ENCODE results near the gene DLST.

DLST gene

GRCh38 chr14:74886001-74886400 lies 4.3 kb downstream of the DLST start:
- H3K9me3 Mint-ChIP-seq, result no peaks in the 10 kb centered on the region

DNA sequence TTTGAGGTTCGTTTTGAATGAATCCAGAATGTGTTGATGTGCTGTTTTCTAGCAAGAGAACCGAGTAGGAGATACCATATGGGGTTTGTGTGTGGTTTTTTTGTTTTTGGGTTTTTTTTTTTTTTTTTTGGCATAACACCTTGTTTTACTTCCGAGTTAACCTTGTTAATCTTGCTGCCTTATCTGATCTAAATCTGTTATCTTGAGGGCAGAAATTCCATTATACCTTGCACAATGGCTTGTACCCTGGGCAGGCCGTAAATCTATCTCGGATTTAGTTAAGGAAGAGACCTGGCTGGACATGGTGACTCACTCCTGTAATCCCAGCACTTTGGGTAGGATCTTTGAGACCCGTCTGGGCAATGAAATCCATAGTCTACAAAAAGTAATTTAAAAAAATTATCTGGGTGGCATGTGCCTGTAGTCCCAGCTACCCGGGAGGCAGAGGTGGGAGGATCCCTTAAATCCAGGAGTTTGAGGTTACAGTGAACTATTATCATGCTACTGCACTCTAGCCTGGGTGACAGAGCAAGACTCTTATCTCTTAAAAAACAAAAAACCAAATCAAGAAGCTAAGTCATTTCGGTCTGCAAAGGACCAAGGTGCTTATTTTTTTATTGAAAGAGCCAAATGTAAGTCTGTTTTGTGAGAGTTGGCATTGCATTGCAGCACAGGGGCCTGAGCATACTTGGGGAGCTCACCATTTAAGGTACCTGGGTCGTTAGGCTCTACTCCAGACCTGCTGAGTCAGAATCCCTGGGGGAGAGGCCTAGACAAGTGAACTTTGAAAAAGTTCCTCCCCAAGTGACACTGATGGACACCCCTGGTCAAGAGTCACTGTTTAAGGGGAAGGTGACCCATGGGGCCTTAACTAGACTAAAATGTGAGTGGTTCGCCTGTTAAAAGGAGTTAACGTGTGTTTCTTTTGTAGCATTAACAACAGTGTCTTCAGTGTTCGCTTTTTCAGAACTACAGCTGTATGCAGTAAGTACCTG lies 6.7 kb downstream of the DLST start:
- H3K27me3 Mint-ChIP-seq (ENCODE audit: low read depth, poor library complexity), result no peaks in the 10 kb centered on the region
- H3K36me3 Mint-ChIP-seq (ENCODE audit: low read depth), result peaks cover 46% of the 10 kb centered on the region
- no peaks in the 10 kb centered on the region for H3K9me3 Mint-ChIP-seq
- no peak for TF ChIP-seq CTCF (IDR thresholded peaks at IDR 0.05)
- H3K27ac Mint-ChIP-seq, result peak overlapping the region; percentile 85
- peaks cover 42% of the 10 kb centered on the region for H3K4me1 Mint-ChIP-seq
- no peak overlapping the region for H3K4me3 Mint-ChIP-seq
- no peak for DNase-seq

More at GRCh38 chr14:74886001-74886400, 4.3 kb downstream of the DLST start:
- no peak for TF ChIP-seq CTCF (IDR thresholded peaks at IDR 0.05)
- no peaks in the 10 kb centered on the region for H3K27me3 Mint-ChIP-seq (ENCODE audit: low read depth, poor library complexity)
- peaks cover 61% of the 10 kb centered on the region for H3K4me1 Mint-ChIP-seq
- H3K27ac Mint-ChIP-seq, result peak overlapping the region; percentile 73
- H3K36me3 Mint-ChIP-seq (ENCODE audit: low read depth), result peaks cover 23% of the 10 kb centered on the region
- H3K4me3 Mint-ChIP-seq, result no peak overlapping the region
- DNase-seq, result no peak

DNA sequence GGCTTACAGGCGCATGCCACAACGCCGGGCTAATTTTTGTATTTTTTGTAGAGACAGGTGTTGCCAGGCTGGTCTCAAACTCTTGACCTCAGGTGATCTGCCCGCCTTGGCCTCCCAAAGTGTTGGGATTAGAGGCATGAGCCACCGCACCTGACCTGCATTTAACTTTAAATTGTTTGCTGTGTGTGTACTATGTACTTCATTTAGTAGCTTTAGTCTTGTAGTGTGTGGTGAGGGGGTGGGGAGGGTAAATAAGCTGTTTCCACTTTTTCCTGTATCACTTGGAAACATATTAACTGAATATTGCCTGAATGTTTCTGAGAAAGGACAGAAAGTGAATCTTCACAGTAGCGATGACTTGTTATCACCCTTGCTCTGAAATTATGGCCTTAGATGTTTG lies 8.5 kb downstream of the DLST start:
- no peak for TF ChIP-seq CTCF (IDR thresholded peaks at IDR 0.05)
- H3K27ac Mint-ChIP-seq, result no peak overlapping the region
- peaks cover 61% of the 10 kb centered on the region for H3K36me3 Mint-ChIP-seq (ENCODE audit: low read depth)
- H3K4me1 Mint-ChIP-seq, result peaks cover 26% of the 10 kb centered on the region
- DNase-seq, result no peak
- no peak overlapping the region for H3K4me3 Mint-ChIP-seq
- H3K9me3 Mint-ChIP-seq, result no peaks in the 10 kb centered on the region
- H3K27me3 Mint-ChIP-seq (ENCODE audit: low read depth, poor library complexity), result no peaks in the 10 kb centered on the region

GRCh38 chr14:74891870-74892269 lies 10.2 kb downstream of the DLST start:
- no peaks in the 10 kb centered on the region for H3K27me3 Mint-ChIP-seq (ENCODE audit: low read depth, poor library complexity)
- DNase-seq, result no peak
- H3K4me3 Mint-ChIP-seq, result no peak overlapping the region
- no peak for TF ChIP-seq CTCF (IDR thresholded peaks at IDR 0.05)
- no peaks in the 10 kb centered on the region for H3K9me3 Mint-ChIP-seq
- peaks cover 15% of the 10 kb centered on the region for H3K4me1 Mint-ChIP-seq
- H3K27ac Mint-ChIP-seq, result peak overlapping the region; percentile 66
- peaks cover 66% of the 10 kb centered on the region for H3K36me3 Mint-ChIP-seq (ENCODE audit: low read depth)

DNA sequence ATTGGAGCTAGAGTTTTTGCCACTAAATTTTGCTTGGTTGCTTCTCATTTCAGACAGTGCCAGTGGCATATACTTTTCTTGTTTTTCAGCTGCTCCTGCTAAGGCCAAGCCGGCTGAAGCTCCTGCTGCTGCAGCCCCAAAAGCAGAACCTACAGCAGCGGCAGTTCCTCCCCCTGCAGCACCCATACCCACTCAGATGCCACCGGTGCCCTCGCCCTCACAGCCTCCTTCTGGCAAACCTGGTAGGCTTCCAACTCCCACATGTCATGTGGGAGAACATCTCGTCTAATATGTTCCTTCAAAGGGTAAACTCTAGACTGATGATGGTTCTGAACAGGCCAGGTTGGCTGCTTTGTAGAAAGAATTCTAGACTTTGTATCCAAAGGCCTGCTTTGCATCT lies 11.0 kb downstream of the DLST start:
- Mint-ChIP-seq H3K4me1 (peaks cover 14% of the 10 kb centered on the region), H3K27me3 (ENCODE audit: low read depth, poor library complexity) (no peaks in the 10 kb centered on the region), H3K9me3 (no peaks in the 10 kb centered on the region), H3K36me3 (ENCODE audit: low read depth) (peaks cover 74% of the 10 kb centered on the region), H3K27ac (no peak overlapping the region), H3K4me3 (no peak overlapping the region)
- no peak for TF ChIP-seq CTCF (IDR thresholded peaks at IDR 0.05)
- DNase-seq, result no peak

All from nephron progenitor cell (in vitro differentiated cells).